K562 (cell line): ENCODE measurements around the gene ACADSB. TPM values are rescaled to one million over a fixed set of nuclear protein-coding genes. Genes with fewer than 3 reads are reported as not detected.

Source experiments
- ATAC-seq: fragments of 200-7000 bp; cut with Tn5 transposase; 3 replicates; pipeline ENCODE4 v1.9.1; 2020; ENCODE audit warnings: moderate library complexity
- BruUV-seq: library from RNA; stranded (reverse); fragments of 400-500 nt; replicated peaks from 2 replicates; lab custom pipeline; 2021; lab: Mats Ljungman, UMichigan
- CTCF ChIA-PET: fragments of 300-600 bp; formaldehyde crosslinking; extraction: SDS; loops from one replicate; lab custom pipeline; 2021; ENCODE audit warnings: low intra/inter-chr PET ratio; lab: Yijun Ruan, JAX
- POLR2A ChIA-PET: fragments of 300-600, 350-650 bp; sonication (Branson Sonifier 250); formaldehyde crosslinking; extraction: SDS; loops from one replicate; lab custom pipeline; 2021; ENCODE audit warnings: antibody characterized with exemption, inconsistent platforms; lab: Yijun Ruan, JAX
- DNase-seq, 4 experiments: peaks; one replicate each; pipeline versions ENCODE4 v3.0.0 to v3.0.0-alpha.2; 2011 to 2018; ENCODE audit warnings: low spot score in 3 of 4, mixed read lengths in 3 of 4; ENCODE audit errors: extremely low read depth in 1 of 4
- FAIRE-seq: peaks from 2 replicates; lab custom pipeline; 2011; peaks lifted over from hg19 to GRCh38; lab: Jason Lieb, UNC
- H2AFZ ChIP-seq: 2 replicates; pipeline ENCODE4 v1.6.0; 2011; ENCODE audit warnings: low read depth, low read length, control low read depth, inconsistent platforms
- H3K27ac ChIP-seq: fragments of 200-600 bp; 3 replicates; pipeline ENCODE4 v1.8.0; 2011; ENCODE audit warnings: low read depth, mild to moderate bottlenecking, control low read depth, inconsistent platforms, low read length, moderate library complexity, mixed read lengths; ENCODE audit errors: extremely low read depth
- H3K27me3 ChIP-seq, 2 experiments: fragments of 300-600 bp in 1 of 2; 2 replicates in 1 of 2; 3 replicates in 1 of 2; pipeline versions ENCODE4 v1.6.0 to v1.8.0; 2011; ENCODE audit warnings: inconsistent platforms in 2 of 2, low read length in 2 of 2, mild to moderate bottlenecking in 1 of 2, mixed read lengths in 1 of 2, moderate library complexity in 1 of 2; ENCODE audit not compliant: control insufficient read depth in 2 of 2, insufficient read depth in 2 of 2
- H3K36me3 ChIP-seq: fragments of 300-600 bp; 3 replicates; pipeline ENCODE4 v1.8.0; 2011; ENCODE audit warnings: mild to moderate bottlenecking, low read length, inconsistent platforms; ENCODE audit not compliant: control insufficient read depth, insufficient read depth
- H3K4me1 ChIP-seq, 2 experiments: fragments of 200-600 bp in 1 of 2; replicated peaks in 1 of 2; 2 replicates in 1 of 2; 3 replicates in 1 of 2; pipeline versions ENCODE4 v1.5.1 to v1.8.0; 2011; ENCODE audit warnings: inconsistent platforms in 2 of 2, low read length in 2 of 2, mild to moderate bottlenecking in 1 of 2, mixed read lengths in 1 of 2, moderate library complexity in 1 of 2; ENCODE audit not compliant: control insufficient read depth in 2 of 2, insufficient read depth in 2 of 2
- H3K4me2 ChIP-seq: 2 replicates; pipeline ENCODE4 v1.6.1; 2011; ENCODE audit warnings: low read length, control low read depth, inconsistent platforms, mixed read lengths; ENCODE audit not compliant: insufficient read depth
- H3K4me3 ChIP-seq: fragments of 200-600 bp; sonication (generic), shearing (Covaris generic); 2 replicates; pipeline ENCODE4 v1.5.1; 2016; ENCODE audit warnings: control low read depth, inconsistent platforms
- H3K79me2 ChIP-seq: fragments of 200-600 bp; 3 replicates; pipeline ENCODE4 v1.8.0; 2011; ENCODE audit warnings: low read length, inconsistent platforms; ENCODE audit not compliant: control insufficient read depth, insufficient read depth
- H3K9ac ChIP-seq, 2 experiments: 2 replicates each; pipeline versions ENCODE4 v1.6.0 to v1.6.1; 2011; ENCODE audit warnings: low read depth in 2 of 2, low read length in 2 of 2, control low read depth in 1 of 2, inconsistent platforms in 1 of 2, mild to moderate bottlenecking in 1 of 2, mixed read lengths in 1 of 2; ENCODE audit not compliant: insufficient read depth in 1 of 2
- H3K9me1 ChIP-seq: one replicate; pipeline ENCODE4 v1.6.0; 2011; ENCODE audit warnings: inconsistent platforms, mild to moderate bottlenecking, low read length, moderate library complexity; ENCODE audit not compliant: control insufficient read depth, insufficient read depth
- H3K9me3 ChIP-seq: replicated peaks from 2 replicates; pipeline ENCODE4 v1.5.1; 2011; ENCODE audit warnings: low read depth, low read length, inconsistent platforms; ENCODE audit not compliant: control insufficient read depth, insufficient read depth
- H4K20me1 ChIP-seq: replicated peaks from 2 replicates; pipeline ENCODE4 v1.6.1; 2011; ENCODE audit warnings: low read length, inconsistent platforms, mixed read lengths; ENCODE audit not compliant: control insufficient read depth, insufficient read depth
- DACH1 ChIP-seq: fragments of 450-650 bp; IDR thresholded peaks from 2 replicates; pipeline ENCODE4 v1.6.1; 2018; ENCODE audit not compliant: partially characterized antibody
- EHMT2 ChIP-seq: fragments of 450-650 bp; IDR thresholded peaks from 2 replicates; pipeline ENCODE4 v1.6.1; 2018; ENCODE audit warnings: antibody characterized with exemption
- FOS ChIP-seq: IDR thresholded peaks from 3 replicates; pipeline ENCODE4 v1.6.1; 2011; ENCODE audit not compliant: insufficient read length; ENCODE audit errors: extremely low read depth
- SRSF1 ChIP-seq: fragments of 200-400 bp; formaldehyde crosslinking; IDR thresholded peaks from 2 replicates; pipeline ENCODE4 v1.6.1; 2017; ENCODE audit warnings: mild to moderate bottlenecking, low read depth, low read length, moderate library complexity
- WGBS: fragments of 100-300 bp; shearing (Covaris generic); methylation state at CpG from one replicate; pipeline ENCODE4 v1.1.6; 2016; ENCODE audit warnings: low coverage, mixed read lengths; ENCODE audit not compliant: insufficient coverage; ENCODE audit errors: missing lambda C conversion rate; 5-methylcytosine and 5-hydroxymethylcytosine counted together
- in situ Hi-C: fragments of 300-500 bp; cut with MboI; formaldehyde crosslinking; loops from 4 replicates; pipeline ENCODE4 v1.15.0; 2018; ENCODE audit warnings: inconsistent platforms, mixed read lengths
- intact Hi-C: fragments of 100-400 bp; cut with micrococcal nuclease; formaldehyde crosslinking; loops from 2 replicates; pipeline ENCODE4 v1.14.2; 2022
- polyA plus RNA-seq, 8 experiments: library from polyadenylated mRNA; depleted of rRNA in 4 of 8; stranded (reverse) in 5 of 8; unstranded in 3 of 8; fragments of >200 nt; fragmentation: Nextera tagmentation in 2 of 8; fragmentation: Illumina TruSeq in 1 of 8; extraction: Ambion mirVana in 2 of 8; extraction: Trizol in 1 of 8; gene quantifications; 2 replicates each; pipeline versions ENCODE4 v1.2.1 to v1.2.3, GENCODE V29; 2011 to 2014; ENCODE audit warnings: inconsistent platforms in 1 of 8, missing spikeins in 1 of 8
- total RNA-seq, 7 experiments: library from RNA; depleted of rRNA in 6 of 7; stranded (reverse); fragments of >200 nt in 6 of 7; fragmentation: Illumina TruSeq in 2 of 7; extraction: Trizol in 2 of 7; gene quantifications; 2 replicates each; pipeline versions ENCODE4 v1.2.1 to v1.2.3, GENCODE V29; 2011 to 2021; ENCODE audit warnings: low replicate concordance in 1 of 7
- TF ChIP-seq, protein P1 (sequence below), 3 experiments: IDR thresholded peaks in 2 of 3; conservative IDR thresholded peaks in 1 of 3; 2 replicates each; pipeline ENCODE4 v1.5.1; 2011 to 2012; ENCODE audit warnings: low read length in 3 of 3, mild to moderate bottlenecking in 3 of 3, control low read depth in 2 of 3, improper control_type of control experiment in 1 of 3, inconsistent platforms in 1 of 3, low read depth in 1 of 3, mixed read lengths in 1 of 3, moderate library complexity in 1 of 3; ENCODE audit not compliant: insufficient read depth in 2 of 3

ACADSB gene
- total and polyA plus RNA-seq, 9 of the 15 experiments (the other 6 are each of a cell fraction or from before 2014, with no cell fraction given): 2.9 to 9.1 (median 5.8) TPM

DNA sequence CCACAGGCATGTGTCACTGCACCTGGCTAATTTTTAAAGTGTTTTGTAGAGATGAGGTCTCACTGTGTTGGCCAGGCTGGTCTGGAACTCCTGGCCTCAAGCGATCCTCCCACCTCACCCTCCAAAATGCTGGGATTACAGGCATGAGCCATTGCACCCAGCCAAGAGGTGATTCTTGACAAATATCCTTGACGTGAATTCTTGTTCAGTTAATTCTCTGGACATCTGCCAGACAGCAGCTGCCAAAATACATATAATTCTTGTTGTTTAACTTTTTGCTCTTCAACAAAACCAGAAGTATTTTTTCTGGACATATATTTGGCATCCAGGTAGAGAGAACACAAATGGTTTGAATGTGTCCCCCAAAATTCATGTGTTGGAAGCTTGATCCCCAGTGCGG is 3.2 kb downstream of the ACADSB start:
- 93% methylated on average over 3 of the region's 3 CpGs for WGBS
- no peak for TF ChIP-seq DACH1
- TF ChIP-seq, protein P1, sequence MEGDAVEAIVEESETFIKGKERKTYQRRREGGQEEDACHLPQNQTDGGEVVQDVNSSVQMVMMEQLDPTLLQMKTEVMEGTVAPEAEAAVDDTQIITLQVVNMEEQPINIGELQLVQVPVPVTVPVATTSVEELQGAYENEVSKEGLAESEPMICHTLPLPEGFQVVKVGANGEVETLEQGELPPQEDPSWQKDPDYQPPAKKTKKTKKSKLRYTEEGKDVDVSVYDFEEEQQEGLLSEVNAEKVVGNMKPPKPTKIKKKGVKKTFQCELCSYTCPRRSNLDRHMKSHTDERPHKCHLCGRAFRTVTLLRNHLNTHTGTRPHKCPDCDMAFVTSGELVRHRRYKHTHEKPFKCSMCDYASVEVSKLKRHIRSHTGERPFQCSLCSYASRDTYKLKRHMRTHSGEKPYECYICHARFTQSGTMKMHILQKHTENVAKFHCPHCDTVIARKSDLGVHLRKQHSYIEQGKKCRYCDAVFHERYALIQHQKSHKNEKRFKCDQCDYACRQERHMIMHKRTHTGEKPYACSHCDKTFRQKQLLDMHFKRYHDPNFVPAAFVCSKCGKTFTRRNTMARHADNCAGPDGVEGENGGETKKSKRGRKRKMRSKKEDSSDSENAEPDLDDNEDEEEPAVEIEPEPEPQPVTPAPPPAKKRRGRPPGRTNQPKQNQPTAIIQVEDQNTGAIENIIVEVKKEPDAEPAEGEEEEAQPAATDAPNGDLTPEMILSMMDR (IDR thresholded peaks at IDR 0.05 in 2 of 3, conservative IDR thresholded peaks at IDR 0.05 in 1 of 3; ENCODE audit: insufficient read depth in 2 of 3, low read depth in 1 of 3, low read length in 3 of 3): no peak
- no peak for TF ChIP-seq EHMT2
- TF ChIP-seq FOS: no peak
- TF ChIP-seq SRSF1: no peak
- H3K4me2 ChIP-seq: no peak overlapping the region
- H3K27ac ChIP-seq: no peak overlapping the region
- CTCF ChIA-PET: no interaction called here
- in situ Hi-C loops: no loop called here
- H3K9ac ChIP-seq: no peak overlapping the region
- no peaks in the 10 kb centered on the region for H3K36me3 ChIP-seq
- no peak for FAIRE-seq
- H3K4me3 ChIP-seq: no peak overlapping the region
- H3K79me2 ChIP-seq: peaks cover 28% of the 10 kb centered on the region
- no peaks in the 10 kb centered on the region for H4K20me1 ChIP-seq
- H3K4me1 ChIP-seq: peaks cover 11% of the 10 kb centered on the region in 2 experiments; a peak in 4 of 5 replicates
- H2AFZ ChIP-seq: no peak overlapping the region
- no peak for ATAC-seq
- H3K9me1 ChIP-seq: no peaks in the 10 kb centered on the region
- no peaks in the 10 kb centered on the region for H3K27me3 ChIP-seq
- DNase-seq: no peak
- no peaks in the 10 kb centered on the region for H3K9me3 ChIP-seq
- intact Hi-C loops: no loop called here
- POLR2A ChIA-PET: interaction anchor here (1.0 kb wide), 1 partner anchor 12 kb away, joined by 3 read pairs; no protein-coding TSS in a partner anchor
- BruUV-seq: no TSS peak
